ENCODE results near the gene TMEM19.

TMEM19 gene

GRCh38 chr12:71727958-71728357 is 42.1 kb downstream of the TMEM19 start:
- Histone ChIP-seq H3K27me3 (no peaks in the 10 kb centered on the region), H3K4me3 (no peak overlapping the region), H3K4me1 (no peaks in the 10 kb centered on the region), H3K9ac (no peak overlapping the region), H3K4me2 (no peak overlapping the region), H4K20me1 (no peaks in the 10 kb centered on the region), H3K27ac (no peak overlapping the region), H3K36me3 (no peaks in the 10 kb centered on the region), H3K9me3 (no peaks in the 10 kb centered on the region)
- no peak for TF ChIP-seq Cebpa-rat (IDR thresholded peaks at IDR 0.05)

DNA sequence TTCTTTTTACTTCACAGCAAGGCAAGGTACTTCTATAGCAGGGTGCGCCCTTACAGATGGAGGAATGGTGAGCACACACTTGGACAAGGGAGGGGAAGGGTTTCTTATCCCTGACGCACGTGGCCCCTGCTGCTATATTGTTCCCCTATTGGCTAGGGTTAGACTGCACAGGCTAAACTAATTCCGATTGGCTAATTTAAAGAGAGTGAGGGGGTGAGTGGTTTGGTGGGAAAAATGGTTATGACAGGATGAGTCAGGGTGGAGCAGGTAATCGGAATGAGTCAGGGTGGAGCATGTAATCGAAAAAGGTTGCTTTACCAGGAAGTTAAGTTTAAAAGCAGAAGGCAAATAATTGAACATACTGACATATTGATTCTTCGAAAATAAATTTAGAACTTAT is 45.1 kb downstream of the TMEM19 start:
- Histone ChIP-seq H3K36me3 (no peaks in the 10 kb centered on the region), H3K9me3 (no peaks in the 10 kb centered on the region), H3K9ac (no peak overlapping the region), H3K4me2 (no peak overlapping the region), H3K4me3 (no peak overlapping the region), H3K4me1 (no peaks in the 10 kb centered on the region), H3K27me3 (no peaks in the 10 kb centered on the region), H3K27ac (no peak overlapping the region), H4K20me1 (no peaks in the 10 kb centered on the region)
- TF ChIP-seq Cebpa-rat (IDR thresholded peaks at IDR 0.05), result no peak

DNA sequence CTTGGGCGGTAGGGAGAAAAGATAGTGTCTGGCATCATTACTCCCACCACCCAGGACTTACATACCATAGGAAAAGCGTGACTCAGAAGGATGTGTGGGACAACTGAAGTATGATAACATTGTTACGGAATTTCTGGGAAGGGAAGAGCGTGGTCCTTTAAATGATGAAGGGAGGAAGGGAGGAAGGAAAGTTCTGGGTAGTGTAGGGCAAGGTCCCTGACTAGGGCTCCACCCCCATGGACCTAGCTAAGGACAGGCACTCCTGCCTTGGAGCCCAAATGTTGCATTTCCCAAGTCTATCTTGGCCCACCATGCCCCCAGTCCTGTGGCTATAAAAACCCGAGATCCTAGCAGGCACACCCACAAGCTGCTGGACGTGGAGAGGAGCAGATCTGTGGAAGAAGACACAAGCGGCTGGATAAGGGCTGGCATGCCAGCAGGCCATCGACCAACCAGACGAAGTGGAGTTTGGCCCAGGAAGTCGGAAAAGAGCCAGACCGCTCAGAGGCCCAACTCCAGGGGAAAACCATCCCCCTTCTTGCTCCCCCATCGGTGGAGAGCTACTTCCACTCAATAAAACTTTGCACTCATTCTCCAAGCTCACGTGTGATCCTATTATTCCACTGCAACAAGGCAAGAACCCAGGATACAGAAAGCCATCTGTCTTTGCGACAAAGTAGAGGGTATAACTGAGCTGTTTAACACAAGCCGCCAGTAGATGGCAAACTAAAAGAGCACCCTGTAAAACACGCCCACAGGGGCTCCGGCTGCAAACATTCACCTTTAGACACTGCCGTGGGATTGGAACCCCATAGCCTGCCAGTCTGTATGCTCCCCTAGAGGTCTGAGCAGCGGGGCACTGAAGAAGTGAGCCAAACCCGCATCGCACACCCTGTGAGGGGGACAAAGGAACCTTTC is 45.8 kb downstream of the TMEM19 start:
- Histone ChIP-seq H3K36me3 (no peaks in the 10 kb centered on the region), H3K27ac (no peak overlapping the region), H3K27me3 (no peaks in the 10 kb centered on the region), H3K9me3 (no peaks in the 10 kb centered on the region), H3K4me1 (no peaks in the 10 kb centered on the region), H3K4me2 (no peak overlapping the region), H4K20me1 (no peaks in the 10 kb centered on the region), H3K9ac (no peak overlapping the region), H3K4me3 (no peak overlapping the region)
- no peak for TF ChIP-seq Cebpa-rat (IDR thresholded peaks at IDR 0.05)

- Histone ChIP-seq H3K4me3 (no peak overlapping the region), H4K20me1 (no peaks in the 10 kb centered on the region), H3K27ac (no peak overlapping the region), H3K9ac (no peak overlapping the region), H3K4me2 (no peak overlapping the region), H3K36me3 (no peaks in the 10 kb centered on the region), H3K27me3 (no peaks in the 10 kb centered on the region), H3K4me1 (no peaks in the 10 kb centered on the region), H3K9me3 (no peaks in the 10 kb centered on the region)
- no peak for TF ChIP-seq Cebpa-rat (IDR thresholded peaks at IDR 0.05)
These were observed 46.5 kb downstream of the TMEM19 start for GRCh38 chr12:71732357-71732712.

DNA sequence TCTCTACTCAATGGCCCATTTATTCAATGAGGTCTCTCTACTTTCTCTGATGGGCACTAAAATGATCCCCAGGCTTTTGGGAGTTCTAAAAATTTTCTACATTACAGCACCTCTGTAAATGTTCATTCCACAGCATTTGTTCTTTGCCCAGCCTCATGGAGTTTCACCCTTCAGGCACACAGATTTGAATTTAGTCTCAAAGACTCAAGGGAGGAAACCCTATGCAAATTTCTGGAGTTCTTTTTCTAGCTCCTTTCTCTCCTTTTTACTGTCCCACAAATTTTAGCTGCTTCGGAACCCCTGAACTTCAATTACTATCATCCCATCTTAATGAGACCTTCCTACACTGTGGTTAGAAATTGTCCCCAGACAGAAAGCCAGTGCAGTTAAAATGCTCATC is 51.3 kb downstream of the TMEM19 start:
- Histone ChIP-seq H3K9ac (no peak overlapping the region), H4K20me1 (no peaks in the 10 kb centered on the region)
- TF ChIP-seq Cebpa-rat (IDR thresholded peaks at IDR 0.05), result no peak

GRCh38 chr12:71742998-71743397 is 57.1 kb downstream of the TMEM19 start:
- Histone ChIP-seq H4K20me1 (no peaks in the 10 kb centered on the region), H3K4me1 (no peaks in the 10 kb centered on the region), H3K36me3 (no peaks in the 10 kb centered on the region), H3K4me2 (no peak overlapping the region), H3K27me3 (no peaks in the 10 kb centered on the region), H3K9ac (no peak overlapping the region), H3K9me3 (no peaks in the 10 kb centered on the region), H3K4me3 (no peak overlapping the region), H3K27ac (no peak overlapping the region)
- TF ChIP-seq Cebpa-rat (IDR thresholded peaks at IDR 0.05), result no peak

More for the DNA sequence above, 51.3 kb downstream of the TMEM19 start:
- H3K4me1 ChIP-seq, result no peaks in the 10 kb centered on the region
- H3K4me3 ChIP-seq, result no peak overlapping the region
- H3K36me3 ChIP-seq, result no peaks in the 10 kb centered on the region
- no peaks in the 10 kb centered on the region for H3K27me3 ChIP-seq
- H3K27ac ChIP-seq, result no peak overlapping the region
- H3K9me3 ChIP-seq, result no peaks in the 10 kb centered on the region
- H3K4me2 ChIP-seq, result no peak overlapping the region

DNA sequence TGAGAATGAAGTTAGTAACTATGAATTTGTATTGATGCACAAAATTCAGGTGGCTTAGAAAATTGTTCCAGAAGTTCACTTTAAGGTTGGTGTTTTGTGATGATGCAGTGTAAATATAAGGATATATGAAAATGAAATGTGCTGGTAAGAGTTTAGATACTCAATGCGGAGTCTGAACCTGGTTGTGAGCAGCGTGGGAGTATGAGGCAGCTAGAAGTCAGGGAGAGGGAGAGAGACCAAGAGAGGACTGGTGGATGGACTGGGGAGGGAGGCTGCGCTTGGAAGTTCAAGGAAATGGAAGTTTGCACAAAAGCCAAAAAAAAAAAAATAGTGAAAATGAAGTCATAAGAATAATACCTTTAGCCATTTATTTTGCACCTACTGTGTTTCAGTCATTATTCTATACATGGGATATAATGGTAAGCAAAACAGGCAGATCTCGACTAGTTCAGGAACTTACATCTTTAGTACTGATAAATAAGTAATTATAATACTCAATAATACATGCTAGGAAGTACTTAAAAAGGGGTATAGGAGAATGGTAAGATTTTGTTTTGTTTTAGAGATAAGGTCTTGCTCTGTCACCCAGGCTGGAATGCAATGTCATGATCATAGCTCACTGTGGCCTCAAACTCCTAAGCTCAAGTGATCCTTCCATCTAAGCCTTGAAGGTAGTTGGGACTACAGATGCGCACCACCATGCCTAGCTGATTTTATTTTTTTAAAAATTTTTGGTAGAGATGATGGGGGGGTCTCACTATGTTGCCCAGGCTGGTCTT is 58.8 kb downstream of the TMEM19 start:
- Histone ChIP-seq H3K4me1 (no peaks in the 10 kb centered on the region), H3K27me3 (no peaks in the 10 kb centered on the region), H3K4me2 (no peak overlapping the region), H3K4me3 (no peak overlapping the region), H4K20me1 (no peaks in the 10 kb centered on the region), H3K36me3 (no peaks in the 10 kb centered on the region), H3K9ac (no peak overlapping the region), H3K9me3 (no peaks in the 10 kb centered on the region), H3K27ac (no peak overlapping the region)
- TF ChIP-seq Cebpa-rat (IDR thresholded peaks at IDR 0.05), result no peak

DNA sequence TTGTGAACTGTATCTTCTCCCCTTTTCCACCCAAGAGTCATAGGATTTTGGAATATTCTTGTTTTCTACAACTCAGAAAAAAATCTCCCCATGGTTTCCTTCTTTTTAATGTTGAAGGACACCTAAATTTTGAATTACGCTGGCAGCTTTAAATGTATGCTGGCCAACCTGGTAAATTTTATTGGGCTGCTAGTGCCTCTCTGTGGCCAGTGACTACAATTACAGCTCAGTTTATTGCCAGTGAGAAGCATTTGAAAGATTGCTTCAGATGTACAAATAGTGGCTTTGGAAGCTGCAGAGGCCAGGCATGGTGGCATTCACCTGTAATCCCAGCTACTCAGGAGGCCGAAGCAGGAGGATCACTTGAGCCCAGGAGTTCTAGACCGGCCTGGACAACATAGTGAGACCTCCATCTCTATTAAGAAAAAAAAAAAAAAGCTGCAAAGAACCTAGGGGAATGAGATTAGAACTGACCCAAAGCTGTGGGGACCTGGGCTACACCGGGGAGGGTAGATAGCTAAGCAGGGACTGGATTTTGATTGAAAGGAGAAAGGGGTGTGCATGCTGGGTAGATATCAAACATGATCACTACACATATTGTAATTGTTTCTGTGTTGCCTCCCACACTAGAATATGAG is 61.2 kb downstream of the TMEM19 start:
- Histone ChIP-seq H3K4me2 (no peak overlapping the region), H3K9ac (no peak overlapping the region), H3K27me3 (no peaks in the 10 kb centered on the region), H4K20me1 (no peaks in the 10 kb centered on the region), H3K4me1 (no peaks in the 10 kb centered on the region), H3K4me3 (no peak overlapping the region), H3K9me3 (no peaks in the 10 kb centered on the region), H3K27ac (no peak overlapping the region), H3K36me3 (no peaks in the 10 kb centered on the region)
- no peak for TF ChIP-seq Cebpa-rat (IDR thresholded peaks at IDR 0.05)

DNA sequence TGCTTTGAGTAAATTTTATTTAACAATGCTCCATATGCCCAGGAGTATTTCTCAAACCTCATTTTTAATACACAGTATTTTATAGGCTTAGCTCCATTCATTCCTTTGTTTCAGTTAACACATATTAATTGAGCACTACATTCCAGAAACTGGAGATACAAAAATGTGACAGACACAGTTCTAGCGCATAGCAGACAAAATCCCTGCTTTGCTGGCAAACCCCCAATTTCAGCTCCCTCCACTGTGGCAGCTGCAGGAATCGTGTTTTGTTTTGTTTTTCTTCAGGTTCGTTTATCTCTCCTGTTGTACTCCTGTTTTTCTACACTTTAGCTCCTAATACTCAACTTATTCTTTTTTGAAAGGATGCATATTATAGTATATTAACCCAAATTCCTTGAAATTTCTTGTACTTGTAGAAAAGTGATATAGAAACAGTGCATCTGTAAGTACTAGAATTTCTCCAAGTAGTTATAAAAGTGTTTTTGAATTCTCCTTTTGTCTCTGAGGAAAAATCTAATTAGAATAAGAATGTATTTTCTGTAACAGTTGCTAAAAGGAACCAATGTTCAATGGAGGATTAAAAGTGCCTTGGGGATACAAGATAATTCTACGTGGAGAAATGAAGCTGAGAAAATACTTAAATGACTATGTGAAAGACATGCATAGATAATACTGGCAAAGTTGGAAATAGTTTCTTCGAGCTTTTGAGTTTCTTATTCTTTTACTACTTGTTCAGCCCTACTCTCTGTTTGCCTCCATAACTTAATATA is 62.4 kb downstream of the TMEM19 start:
- H3K27ac ChIP-seq, result no peak overlapping the region
- H3K4me3 ChIP-seq, result no peak overlapping the region
- no peak overlapping the region for H3K4me2 ChIP-seq
- no peaks in the 10 kb centered on the region for H3K27me3 ChIP-seq
- H3K4me1 ChIP-seq, result no peaks in the 10 kb centered on the region
- no peaks in the 10 kb centered on the region for H3K36me3 ChIP-seq
- no peaks in the 10 kb centered on the region for H3K9me3 ChIP-seq
- no peak for TF ChIP-seq Cebpa-rat (IDR thresholded peaks at IDR 0.05)
- H3K9ac ChIP-seq, result no peak overlapping the region
- no peaks in the 10 kb centered on the region for H4K20me1 ChIP-seq

All from BLaER1 (cell line).